GM19023 (cell line): Measurements from ENCODE around the gene KIAA0319L.

ENCODE experiments used
- ATAC-seq: cut with Tn5 transposase; IDR thresholded peaks from one replicate; pipeline ENCODE4 v1.9.1; 2021; ENCODE audit warnings: mild to moderate bottlenecking, moderate library complexity; ENCODE audit not compliant: unreplicated experiment

Gene KIAA0319L

GRCh38 chr1:35394386-35394785 is 162.8 kb downstream of the KIAA0319L start:
- ATAC-seq = no peak

GRCh38 chr1:35390600-35391494 is 166.4 kb downstream of the KIAA0319L start:
- no peak for ATAC-seq

GRCh38 chr1:35386959-35387358 is 170.2 kb downstream of the KIAA0319L start:
- ATAC-seq = no peak

- ATAC-seq = no peak
Observed at GRCh38 chr1:35386290-35386689, 170.9 kb downstream of the KIAA0319L start.
